KMS-11 (cell line): ENCODE data around the gene BAIAP2L2.

Experiments used
- H2AFZ ChIP-seq: fragments of 200-600 bp; sonication (generic); 2 replicates; pipeline ENCODE4 v1.6.1; 2016; ENCODE audit warnings: antibody characterized with exemption, mixed run types, low read depth
- H3K27ac ChIP-seq: fragments of 200-600 bp; sonication (generic); 2 replicates; pipeline ENCODE4 v1.6.1; 2016; ENCODE audit warnings: mild to moderate bottlenecking, mixed run types
- H3K27me3 ChIP-seq: fragments of 200-600 bp; sonication (generic); 2 replicates; pipeline ENCODE4 v1.6.1; 2017; ENCODE audit warnings: mild to moderate bottlenecking, low read depth, mixed run types, moderate library complexity; ENCODE audit not compliant: insufficient read depth
- H3K36me3 ChIP-seq: fragments of 200-600 bp; sonication (generic); 2 replicates; pipeline ENCODE4 v1.6.1; 2017; ENCODE audit warnings: mild to moderate bottlenecking, mixed run types; ENCODE audit not compliant: insufficient read depth
- H3K4me1 ChIP-seq: fragments of 200-600 bp; sonication (generic); 2 replicates; pipeline ENCODE4 v1.6.1; 2016; ENCODE audit warnings: mild to moderate bottlenecking, low read depth, mixed run types; ENCODE audit not compliant: poor library complexity, severe bottlenecking
- H3K4me2 ChIP-seq: fragments of 200-600 bp; sonication (generic); 2 replicates; pipeline ENCODE4 v1.7.0; 2016; ENCODE audit warnings: mild to moderate bottlenecking, mixed run types
- H3K4me3 ChIP-seq: fragments of 200-600 bp; sonication (generic); IDR thresholded peaks from 2 replicates; pipeline ENCODE4 v1.6.1; 2017; ENCODE audit warnings: low read depth, low read length, mixed read lengths; ENCODE audit not compliant: insufficient read depth
- H3K79me2 ChIP-seq: fragments of 200-600 bp; sonication (generic); 2 replicates; pipeline ENCODE4 v1.6.1; 2016; ENCODE audit warnings: low read depth, mixed run types; ENCODE audit not compliant: insufficient read depth
- H3K9ac ChIP-seq: fragments of 200-600 bp; sonication (generic); 2 replicates; pipeline ENCODE4 v1.6.1; 2016; ENCODE audit warnings: mild to moderate bottlenecking, mixed run types
- H4K20me1 ChIP-seq: fragments of 200-600 bp; sonication (generic); 2 replicates; pipeline ENCODE4 v1.6.1; 2016; ENCODE audit warnings: mild to moderate bottlenecking, mixed run types; ENCODE audit not compliant: insufficient read depth
- TF ChIP-seq, protein P1 (sequence below): fragments of 200-600 bp; sonication (generic); conservative IDR thresholded peaks from 2 replicates; pipeline ENCODE4 v1.6.1; 2017; ENCODE audit warnings: low read depth, mild to moderate bottlenecking, antibody characterized with exemption, low read length, moderate library complexity, mixed read lengths

The BAIAP2L2 gene

GRCh38 chr22:38131399-38131798 lies 20.9 kb upstream of the BAIAP2L2 start:
- Histone ChIP-seq H3K27ac (no peak overlapping the region), H4K20me1 (no peaks in the 10 kb centered on the region), H3K4me2 (no peak overlapping the region), H3K4me3 (no peak overlapping the region), H3K9ac (no peak overlapping the region), H3K79me2 (no peaks in the 10 kb centered on the region), H3K27me3 (no peaks in the 10 kb centered on the region), H2AFZ (no peak overlapping the region), H3K4me1 (peaks cover 8% of the 10 kb centered on the region), H3K36me3 (no peaks in the 10 kb centered on the region)
- TF ChIP-seq, protein P1, sequence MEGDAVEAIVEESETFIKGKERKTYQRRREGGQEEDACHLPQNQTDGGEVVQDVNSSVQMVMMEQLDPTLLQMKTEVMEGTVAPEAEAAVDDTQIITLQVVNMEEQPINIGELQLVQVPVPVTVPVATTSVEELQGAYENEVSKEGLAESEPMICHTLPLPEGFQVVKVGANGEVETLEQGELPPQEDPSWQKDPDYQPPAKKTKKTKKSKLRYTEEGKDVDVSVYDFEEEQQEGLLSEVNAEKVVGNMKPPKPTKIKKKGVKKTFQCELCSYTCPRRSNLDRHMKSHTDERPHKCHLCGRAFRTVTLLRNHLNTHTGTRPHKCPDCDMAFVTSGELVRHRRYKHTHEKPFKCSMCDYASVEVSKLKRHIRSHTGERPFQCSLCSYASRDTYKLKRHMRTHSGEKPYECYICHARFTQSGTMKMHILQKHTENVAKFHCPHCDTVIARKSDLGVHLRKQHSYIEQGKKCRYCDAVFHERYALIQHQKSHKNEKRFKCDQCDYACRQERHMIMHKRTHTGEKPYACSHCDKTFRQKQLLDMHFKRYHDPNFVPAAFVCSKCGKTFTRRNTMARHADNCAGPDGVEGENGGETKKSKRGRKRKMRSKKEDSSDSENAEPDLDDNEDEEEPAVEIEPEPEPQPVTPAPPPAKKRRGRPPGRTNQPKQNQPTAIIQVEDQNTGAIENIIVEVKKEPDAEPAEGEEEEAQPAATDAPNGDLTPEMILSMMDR = no peak

- Histone ChIP-seq H4K20me1 (no peaks in the 10 kb centered on the region), H3K4me2 (no peak overlapping the region), H3K79me2 (no peaks in the 10 kb centered on the region), H3K4me1 (peaks cover 8% of the 10 kb centered on the region), H3K4me3 (no peak overlapping the region), H3K36me3 (no peaks in the 10 kb centered on the region), H2AFZ (no peak overlapping the region), H3K9ac (no peak overlapping the region), H3K27ac (no peak overlapping the region), H3K27me3 (no peaks in the 10 kb centered on the region)
- TF ChIP-seq, protein P1 = no peak
Measured at GRCh38 chr22:38129856-38130255, 19.4 kb upstream of the BAIAP2L2 start.

GRCh38 chr22:38129021-38129420 lies 18.5 kb upstream of the BAIAP2L2 start:
- Histone ChIP-seq H2AFZ (no peak overlapping the region), H3K9ac (no peak overlapping the region), H3K27me3 (no peaks in the 10 kb centered on the region), H4K20me1 (no peaks in the 10 kb centered on the region), H3K36me3 (no peaks in the 10 kb centered on the region), H3K79me2 (no peaks in the 10 kb centered on the region), H3K4me2 (no peak overlapping the region), H3K4me1 (peaks cover 8% of the 10 kb centered on the region), H3K27ac (no peak overlapping the region), H3K4me3 (no peak overlapping the region)
- TF ChIP-seq, protein P1 = no peak

GRCh38 chr22:38127869-38128268 lies 17.4 kb upstream of the BAIAP2L2 start:
- Histone ChIP-seq H3K4me1 (peaks cover 12% of the 10 kb centered on the region), H3K36me3 (no peaks in the 10 kb centered on the region), H4K20me1 (no peaks in the 10 kb centered on the region), H2AFZ (no peak overlapping the region), H3K79me2 (no peaks in the 10 kb centered on the region), H3K4me2 (no peak overlapping the region), H3K27ac (no peak overlapping the region), H3K27me3 (no peaks in the 10 kb centered on the region), H3K9ac (no peak overlapping the region), H3K4me3 (no peak overlapping the region)
- TF ChIP-seq, protein P1 = no peak
